Measurements from ENCODE around the gene KCNAB1. TPM values are rescaled to one million over a fixed set of nuclear protein-coding genes. Genes with fewer than 3 reads are reported as not detected.

The KCNAB1 gene
- total RNA-seq, 4 donors from 2014 or later = 10.9 to 17.1 (median 13.3) TPM

- TF ChIP-seq CTCF (IDR thresholded peaks at IDR 0.05; ENCODE audit: low read depth) = no peak
These were observed 233.2 kb downstream of the KCNAB1 start for GRCh38 chr3:156353563-156353962.

- no peak for TF ChIP-seq CTCF (IDR thresholded peaks at IDR 0.05; ENCODE audit: low read depth)
These were observed 236.4 kb downstream of the KCNAB1 start for GRCh38 chr3:156356537-156357363.

GRCh38 chr3:156358232-156358631, 237.9 kb downstream of the KCNAB1 start:
- no peak for TF ChIP-seq CTCF (IDR thresholded peaks at IDR 0.05; ENCODE audit: low read depth)

GRCh38 chr3:156359368-156359767, 239.0 kb downstream of the KCNAB1 start:
- no peak for TF ChIP-seq CTCF (IDR thresholded peaks at IDR 0.05; ENCODE audit: low read depth)

- TF ChIP-seq CTCF (IDR thresholded peaks at IDR 0.05; ENCODE audit: low read depth) = no peak
These were observed 239.7 kb downstream of the KCNAB1 start for GRCh38 chr3:156360083-156360482.

GRCh38 chr3:156360963-156361362, 240.6 kb downstream of the KCNAB1 start:
- no peak for TF ChIP-seq CTCF (IDR thresholded peaks at IDR 0.05; ENCODE audit: low read depth)

- TF ChIP-seq CTCF (IDR thresholded peaks at IDR 0.05; ENCODE audit: low read depth) = no peak
These were observed 246.2 kb downstream of the KCNAB1 start for GRCh38 chr3:156366559-156366958.

All from subcutaneous adipose tissue (tissue), 4 donors.